NB4 (cell line): Measurements from ENCODE around the gene TMEM17.

Source experiments
- MAX ChIP-seq: IDR thresholded peaks from 2 replicates; pipeline ENCODE4 v1.6.1; 2011; ENCODE audit warnings: low read depth, low read length
- MYC ChIP-seq: IDR thresholded peaks from 2 replicates; pipeline ENCODE4 v1.6.1; 2011; ENCODE audit warnings: low read depth, low read length
- POLR2A ChIP-seq: IDR thresholded peaks from 2 replicates; pipeline ENCODE4 v1.6.1; 2011; ENCODE audit warnings: mild to moderate bottlenecking; ENCODE audit not compliant: insufficient read length; ENCODE audit errors: extremely low read depth
- TF ChIP-seq, protein P1 (sequence below): IDR thresholded peaks from one replicate; pipeline ENCODE4 v1.5.1; 2012; ENCODE audit warnings: low read depth, low read length

DNA sequence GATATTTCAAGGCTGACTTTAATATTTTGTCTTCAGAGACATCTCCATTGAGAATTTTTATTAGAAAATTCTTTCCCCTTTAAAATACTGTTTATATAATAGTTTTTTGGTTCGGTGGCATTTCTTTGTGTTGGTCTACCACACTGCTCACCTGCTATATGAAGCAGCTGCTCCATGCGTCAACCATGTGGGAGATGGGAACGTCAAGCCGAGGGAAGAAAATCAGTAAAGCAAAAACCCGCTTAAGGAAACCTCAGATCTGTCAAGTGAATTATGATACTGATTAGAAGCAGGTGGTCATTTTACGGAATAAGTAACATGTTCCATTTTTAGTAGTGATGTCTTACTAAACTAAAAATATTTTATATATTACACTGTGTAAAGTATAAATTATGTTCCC is 5.6 kb upstream of the TMEM17 start:
- TF ChIP-seq, protein P1, sequence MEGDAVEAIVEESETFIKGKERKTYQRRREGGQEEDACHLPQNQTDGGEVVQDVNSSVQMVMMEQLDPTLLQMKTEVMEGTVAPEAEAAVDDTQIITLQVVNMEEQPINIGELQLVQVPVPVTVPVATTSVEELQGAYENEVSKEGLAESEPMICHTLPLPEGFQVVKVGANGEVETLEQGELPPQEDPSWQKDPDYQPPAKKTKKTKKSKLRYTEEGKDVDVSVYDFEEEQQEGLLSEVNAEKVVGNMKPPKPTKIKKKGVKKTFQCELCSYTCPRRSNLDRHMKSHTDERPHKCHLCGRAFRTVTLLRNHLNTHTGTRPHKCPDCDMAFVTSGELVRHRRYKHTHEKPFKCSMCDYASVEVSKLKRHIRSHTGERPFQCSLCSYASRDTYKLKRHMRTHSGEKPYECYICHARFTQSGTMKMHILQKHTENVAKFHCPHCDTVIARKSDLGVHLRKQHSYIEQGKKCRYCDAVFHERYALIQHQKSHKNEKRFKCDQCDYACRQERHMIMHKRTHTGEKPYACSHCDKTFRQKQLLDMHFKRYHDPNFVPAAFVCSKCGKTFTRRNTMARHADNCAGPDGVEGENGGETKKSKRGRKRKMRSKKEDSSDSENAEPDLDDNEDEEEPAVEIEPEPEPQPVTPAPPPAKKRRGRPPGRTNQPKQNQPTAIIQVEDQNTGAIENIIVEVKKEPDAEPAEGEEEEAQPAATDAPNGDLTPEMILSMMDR = no peak
- TF ChIP-seq POLR2A (no peak), MAX (no peak), MYC (no peak)
